HEK293 (cell line): ENCODE results near the gene COQ8A.
A peak's percentile ranks its signal among the peaks of the same experiment; 100 is the strongest.

Source experiments
- KLF1 ChIP-seq: fragments of 450-650 bp; formaldehyde crosslinking; IDR thresholded peaks from 2 replicates; pipeline ENCODE4 v1.5.1; 2016; ENCODE audit warnings: missing biosample characterization, missing genetic modification characterization
- KLF8 ChIP-seq: fragments of 450-650 bp; formaldehyde crosslinking; IDR thresholded peaks from 2 replicates; pipeline ENCODE4 v1.5.1; 2016; ENCODE audit warnings: missing biosample characterization, missing genetic modification characterization
- PRDM2 ChIP-seq: fragments of 450-650 bp; formaldehyde crosslinking; IDR thresholded peaks from 2 replicates; pipeline ENCODE4 v1.5.1; 2016; ENCODE audit warnings: missing biosample characterization, missing genetic modification characterization, borderline replicate concordance
- SP2 ChIP-seq: fragments of 450-650 bp; formaldehyde crosslinking; IDR thresholded peaks from 2 replicates; pipeline ENCODE4 v1.5.1; 2016; ENCODE audit warnings: missing biosample characterization, missing genetic modification characterization
- YY2 ChIP-seq: fragments of 450-650 bp; formaldehyde crosslinking; IDR thresholded peaks from 2 replicates; pipeline ENCODE4 v1.5.1; 2016; ENCODE audit warnings: missing biosample characterization, missing genetic modification characterization
- ZEB2 ChIP-seq: fragments of 450-650 bp; formaldehyde crosslinking; IDR thresholded peaks from 2 replicates; pipeline ENCODE4 v1.5.1; 2016; ENCODE audit warnings: missing biosample characterization, missing genetic modification characterization
- ZNF2 ChIP-seq: fragments of 450-650 bp; formaldehyde crosslinking; IDR thresholded peaks from 2 replicates; pipeline ENCODE4 v1.5.1; 2016; ENCODE audit warnings: missing biosample characterization, missing genetic modification characterization
- ZNF311 ChIP-seq: fragments of 450-650 bp; formaldehyde crosslinking; IDR thresholded peaks from 2 replicates; pipeline ENCODE4 v1.5.1; 2017; ENCODE audit warnings: missing biosample characterization, missing genetic modification characterization, borderline replicate concordance
- ZNF416 ChIP-seq: fragments of 450-650 bp; formaldehyde crosslinking; IDR thresholded peaks from 2 replicates; pipeline ENCODE4 v1.5.1; 2016; ENCODE audit warnings: missing biosample characterization, missing genetic modification characterization
- ZNF707 ChIP-seq: fragments of 450-650 bp; formaldehyde crosslinking; IDR thresholded peaks from 2 replicates; pipeline ENCODE4 v1.5.1; 2016; ENCODE audit warnings: missing biosample characterization, missing genetic modification characterization
- ZNF791 ChIP-seq: fragments of 450-650 bp; formaldehyde crosslinking; IDR thresholded peaks from 2 replicates; pipeline ENCODE4 v1.5.1; 2016; ENCODE audit warnings: missing biosample characterization, missing genetic modification characterization
- ZSCAN18 ChIP-seq: fragments of 450-650 bp; formaldehyde crosslinking; IDR thresholded peaks from 2 replicates; pipeline ENCODE4 v1.5.1; 2016; ENCODE audit warnings: missing biosample characterization, missing genetic modification characterization
- TF ChIP-seq, protein P1 (sequence below): fragments of 450-650 bp; formaldehyde crosslinking; conservative IDR thresholded peaks from 2 replicates; pipeline ENCODE4 v1.5.1; 2016; ENCODE audit warnings: low read depth, missing biosample characterization, missing genetic modification characterization
- TF ChIP-seq, protein P2 (sequence below): fragments of 450-650 bp; formaldehyde crosslinking; IDR thresholded peaks from 2 replicates; pipeline ENCODE4 v1.5.1; 2016; ENCODE audit warnings: missing biosample characterization, missing genetic modification characterization
- TF ChIP-seq, protein P3 (sequence below): IDR thresholded peaks from 2 replicates; pipeline ENCODE4 v1.6.1; 2011; ENCODE audit warnings: mild to moderate bottlenecking, low read depth, low read length, borderline replicate concordance
- TF ChIP-seq, protein P4 (sequence below): fragments of 450-650 bp; formaldehyde crosslinking; IDR thresholded peaks from 2 replicates; pipeline ENCODE4 v1.5.1; 2016; ENCODE audit warnings: missing biosample characterization, missing genetic modification characterization, borderline replicate concordance
- TF ChIP-seq, protein P5 (sequence below): fragments of 450-650 bp; formaldehyde crosslinking; IDR thresholded peaks from 2 replicates; pipeline ENCODE4 v1.5.1; 2016; ENCODE audit warnings: missing biosample characterization, missing genetic modification characterization, low read depth

Gene COQ8A

GRCh38 chr1:226940029-226940805 is at the start of gene COQ8A (continued):
- TF ChIP-seq, protein P1, sequence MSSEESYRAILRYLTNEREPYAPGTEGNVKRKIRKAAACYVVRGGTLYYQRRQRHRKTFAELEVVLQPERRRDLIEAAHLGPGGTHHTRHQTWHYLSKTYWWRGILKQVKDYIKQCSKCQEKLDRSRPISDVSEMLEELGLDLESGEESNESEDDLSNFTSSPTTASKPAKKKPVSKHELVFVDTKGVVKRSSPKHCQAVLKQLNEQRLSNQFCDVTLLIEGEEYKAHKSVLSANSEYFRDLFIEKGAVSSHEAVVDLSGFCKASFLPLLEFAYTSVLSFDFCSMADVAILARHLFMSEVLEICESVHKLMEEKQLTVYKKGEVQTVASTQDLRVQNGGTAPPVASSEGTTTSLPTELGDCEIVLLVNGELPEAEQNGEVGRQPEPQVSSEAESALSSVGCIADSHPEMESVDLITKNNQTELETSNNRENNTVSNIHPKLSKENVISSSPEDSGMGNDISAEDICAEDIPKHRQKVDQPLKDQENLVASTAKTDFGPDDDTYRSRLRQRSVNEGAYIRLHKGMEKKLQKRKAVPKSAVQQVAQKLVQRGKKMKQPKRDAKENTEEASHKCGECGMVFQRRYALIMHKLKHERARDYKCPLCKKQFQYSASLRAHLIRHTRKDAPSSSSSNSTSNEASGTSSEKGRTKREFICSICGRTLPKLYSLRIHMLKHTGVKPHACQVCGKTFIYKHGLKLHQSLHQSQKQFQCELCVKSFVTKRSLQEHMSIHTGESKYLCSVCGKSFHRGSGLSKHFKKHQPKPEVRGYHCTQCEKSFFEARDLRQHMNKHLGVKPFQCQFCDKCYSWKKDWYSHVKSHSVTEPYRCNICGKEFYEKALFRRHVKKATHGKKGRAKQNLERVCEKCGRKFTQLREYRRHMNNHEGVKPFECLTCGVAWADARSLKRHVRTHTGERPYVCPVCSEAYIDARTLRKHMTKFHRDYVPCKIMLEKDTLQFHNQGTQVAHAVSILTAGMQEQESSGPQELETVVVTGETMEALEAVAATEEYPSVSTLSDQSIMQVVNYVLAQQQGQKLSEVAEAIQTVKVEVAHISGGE (tag by site-specific recombination): no peak
- TF ChIP-seq ZNF2 (tag by site-specific recombination) (peak; percentile 91), SP2 (tag by site-specific recombination) (peak; percentile 100), KLF8 (peak; percentile 45; the same call in 1 of the 2 replicates), ZNF416 (tag by site-specific recombination) (no peak), PRDM2 (tag by site-specific recombination) (no peak), ZSCAN18 (tag by site-specific recombination) (no peak), YY2 (tag by site-specific recombination) (no peak), ZNF707 (tag by site-specific recombination) (no peak), KLF1 (tag by site-specific recombination) (peak; percentile 62; the same call in 1 of the 2 replicates), ZNF791 (tag by site-specific recombination) (no peak), ZEB2 (tag by site-specific recombination) (peak; percentile 52; the same call in 1 of the 2 replicates), ZNF311 (tag by site-specific recombination) (no peak)
- TF ChIP-seq, protein P2, sequence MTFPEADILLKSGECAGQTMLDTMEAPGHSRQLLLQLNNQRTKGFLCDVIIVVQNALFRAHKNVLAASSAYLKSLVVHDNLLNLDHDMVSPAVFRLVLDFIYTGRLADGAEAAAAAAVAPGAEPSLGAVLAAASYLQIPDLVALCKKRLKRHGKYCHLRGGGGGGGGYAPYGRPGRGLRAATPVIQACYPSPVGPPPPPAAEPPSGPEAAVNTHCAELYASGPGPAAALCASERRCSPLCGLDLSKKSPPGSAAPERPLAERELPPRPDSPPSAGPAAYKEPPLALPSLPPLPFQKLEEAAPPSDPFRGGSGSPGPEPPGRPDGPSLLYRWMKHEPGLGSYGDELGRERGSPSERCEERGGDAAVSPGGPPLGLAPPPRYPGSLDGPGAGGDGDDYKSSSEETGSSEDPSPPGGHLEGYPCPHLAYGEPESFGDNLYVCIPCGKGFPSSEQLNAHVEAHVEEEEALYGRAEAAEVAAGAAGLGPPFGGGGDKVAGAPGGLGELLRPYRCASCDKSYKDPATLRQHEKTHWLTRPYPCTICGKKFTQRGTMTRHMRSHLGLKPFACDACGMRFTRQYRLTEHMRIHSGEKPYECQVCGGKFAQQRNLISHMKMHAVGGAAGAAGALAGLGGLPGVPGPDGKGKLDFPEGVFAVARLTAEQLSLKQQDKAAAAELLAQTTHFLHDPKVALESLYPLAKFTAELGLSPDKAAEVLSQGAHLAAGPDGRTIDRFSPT (tag by site-specific recombination): peak; percentile 79
- TF ChIP-seq, protein P3, sequence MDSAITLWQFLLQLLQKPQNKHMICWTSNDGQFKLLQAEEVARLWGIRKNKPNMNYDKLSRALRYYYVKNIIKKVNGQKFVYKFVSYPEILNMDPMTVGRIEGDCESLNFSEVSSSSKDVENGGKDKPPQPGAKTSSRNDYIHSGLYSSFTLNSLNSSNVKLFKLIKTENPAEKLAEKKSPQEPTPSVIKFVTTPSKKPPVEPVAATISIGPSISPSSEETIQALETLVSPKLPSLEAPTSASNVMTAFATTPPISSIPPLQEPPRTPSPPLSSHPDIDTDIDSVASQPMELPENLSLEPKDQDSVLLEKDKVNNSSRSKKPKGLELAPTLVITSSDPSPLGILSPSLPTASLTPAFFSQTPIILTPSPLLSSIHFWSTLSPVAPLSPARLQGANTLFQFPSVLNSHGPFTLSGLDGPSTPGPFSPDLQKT: no peak
- TF ChIP-seq, protein P4, sequence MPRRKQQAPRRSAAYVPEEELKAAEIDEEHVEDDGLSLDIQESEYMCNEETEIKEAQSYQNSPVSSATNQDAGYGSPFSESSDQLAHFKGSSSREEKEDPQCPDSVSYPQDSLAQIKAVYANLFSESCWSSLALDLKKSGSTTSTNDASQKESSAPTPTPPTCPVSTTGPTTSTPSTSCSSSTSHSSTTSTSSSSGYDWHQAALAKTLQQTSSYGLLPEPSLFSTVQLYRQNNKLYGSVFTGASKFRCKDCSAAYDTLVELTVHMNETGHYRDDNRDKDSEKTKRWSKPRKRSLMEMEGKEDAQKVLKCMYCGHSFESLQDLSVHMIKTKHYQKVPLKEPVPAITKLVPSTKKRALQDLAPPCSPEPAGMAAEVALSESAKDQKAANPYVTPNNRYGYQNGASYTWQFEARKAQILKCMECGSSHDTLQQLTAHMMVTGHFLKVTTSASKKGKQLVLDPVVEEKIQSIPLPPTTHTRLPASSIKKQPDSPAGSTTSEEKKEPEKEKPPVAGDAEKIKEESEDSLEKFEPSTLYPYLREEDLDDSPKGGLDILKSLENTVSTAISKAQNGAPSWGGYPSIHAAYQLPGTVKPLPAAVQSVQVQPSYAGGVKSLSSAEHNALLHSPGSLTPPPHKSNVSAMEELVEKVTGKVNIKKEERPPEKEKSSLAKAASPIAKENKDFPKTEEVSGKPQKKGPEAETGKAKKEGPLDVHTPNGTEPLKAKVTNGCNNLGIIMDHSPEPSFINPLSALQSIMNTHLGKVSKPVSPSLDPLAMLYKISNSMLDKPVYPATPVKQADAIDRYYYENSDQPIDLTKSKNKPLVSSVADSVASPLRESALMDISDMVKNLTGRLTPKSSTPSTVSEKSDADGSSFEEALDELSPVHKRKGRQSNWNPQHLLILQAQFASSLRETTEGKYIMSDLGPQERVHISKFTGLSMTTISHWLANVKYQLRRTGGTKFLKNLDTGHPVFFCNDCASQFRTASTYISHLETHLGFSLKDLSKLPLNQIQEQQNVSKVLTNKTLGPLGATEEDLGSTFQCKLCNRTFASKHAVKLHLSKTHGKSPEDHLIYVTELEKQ (tag by site-specific recombination): no peak; the same call in 1 of the 2 replicates
- TF ChIP-seq, protein P5, sequence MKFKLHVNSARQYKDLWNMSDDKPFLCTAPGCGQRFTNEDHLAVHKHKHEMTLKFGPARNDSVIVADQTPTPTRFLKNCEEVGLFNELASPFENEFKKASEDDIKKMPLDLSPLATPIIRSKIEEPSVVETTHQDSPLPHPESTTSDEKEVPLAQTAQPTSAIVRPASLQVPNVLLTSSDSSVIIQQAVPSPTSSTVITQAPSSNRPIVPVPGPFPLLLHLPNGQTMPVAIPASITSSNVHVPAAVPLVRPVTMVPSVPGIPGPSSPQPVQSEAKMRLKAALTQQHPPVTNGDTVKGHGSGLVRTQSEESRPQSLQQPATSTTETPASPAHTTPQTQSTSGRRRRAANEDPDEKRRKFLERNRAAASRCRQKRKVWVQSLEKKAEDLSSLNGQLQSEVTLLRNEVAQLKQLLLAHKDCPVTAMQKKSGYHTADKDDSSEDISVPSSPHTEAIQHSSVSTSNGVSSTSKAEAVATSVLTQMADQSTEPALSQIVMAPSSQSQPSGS (tag by site-specific recombination): no peak
